ENCODE data around the gene SMYD2. TPM values are rescaled to one million over a fixed set of nuclear protein-coding genes. Genes with fewer than 3 reads are reported as not detected.

SMYD2 gene
- total RNA-seq, 4 donors from 2014 or later = 10.5 to 23.7 (median 15.0) TPM

DNA sequence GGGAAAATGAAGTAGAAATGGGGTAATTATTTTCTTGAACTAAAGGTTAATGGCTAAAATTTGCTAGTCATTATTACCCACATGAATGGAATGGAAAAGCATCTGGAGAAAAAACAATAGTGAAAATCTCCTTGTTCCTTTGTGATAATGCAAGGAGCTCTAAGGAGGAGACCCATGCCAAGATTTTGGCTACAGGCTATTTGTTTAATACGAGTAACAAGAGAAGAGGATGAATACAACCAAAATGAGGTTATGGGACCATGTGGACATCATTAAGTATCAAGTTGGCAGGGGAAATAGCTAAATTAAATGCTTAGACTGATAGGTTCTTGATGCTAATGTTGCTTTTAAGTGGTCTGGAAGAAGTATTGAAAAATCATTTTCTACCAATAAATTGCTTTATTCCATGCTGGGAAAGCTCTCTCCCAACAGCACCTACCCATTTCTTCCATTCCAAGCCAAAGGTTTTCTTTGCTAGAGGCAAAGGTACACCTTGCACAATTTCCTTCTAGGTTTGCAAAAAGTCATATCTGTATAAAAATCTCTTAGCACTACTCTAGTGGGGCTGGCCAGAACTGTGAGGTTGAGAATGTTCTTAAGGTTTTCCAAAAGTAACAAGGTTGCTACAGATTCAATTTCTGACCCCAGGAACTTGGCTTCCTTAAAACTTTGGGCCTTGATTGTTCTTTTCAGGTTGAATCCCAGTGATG, 100.2 kb downstream of the SMYD2 start:
- no peak overlapping the region for H3K4me3 ChIP-seq
- H3K27ac ChIP-seq = no peak overlapping the region
- DNase-seq (ENCODE audit: low spot score in 2 of 2) = no peak
- H3K4me1 ChIP-seq = no peaks in the 10 kb centered on the region
- no peak for TF ChIP-seq POLR2A (IDR thresholded peaks at IDR 0.05)
- TF ChIP-seq EP300 (IDR thresholded peaks at IDR 0.05) = no peak
- TF ChIP-seq, protein P1, sequence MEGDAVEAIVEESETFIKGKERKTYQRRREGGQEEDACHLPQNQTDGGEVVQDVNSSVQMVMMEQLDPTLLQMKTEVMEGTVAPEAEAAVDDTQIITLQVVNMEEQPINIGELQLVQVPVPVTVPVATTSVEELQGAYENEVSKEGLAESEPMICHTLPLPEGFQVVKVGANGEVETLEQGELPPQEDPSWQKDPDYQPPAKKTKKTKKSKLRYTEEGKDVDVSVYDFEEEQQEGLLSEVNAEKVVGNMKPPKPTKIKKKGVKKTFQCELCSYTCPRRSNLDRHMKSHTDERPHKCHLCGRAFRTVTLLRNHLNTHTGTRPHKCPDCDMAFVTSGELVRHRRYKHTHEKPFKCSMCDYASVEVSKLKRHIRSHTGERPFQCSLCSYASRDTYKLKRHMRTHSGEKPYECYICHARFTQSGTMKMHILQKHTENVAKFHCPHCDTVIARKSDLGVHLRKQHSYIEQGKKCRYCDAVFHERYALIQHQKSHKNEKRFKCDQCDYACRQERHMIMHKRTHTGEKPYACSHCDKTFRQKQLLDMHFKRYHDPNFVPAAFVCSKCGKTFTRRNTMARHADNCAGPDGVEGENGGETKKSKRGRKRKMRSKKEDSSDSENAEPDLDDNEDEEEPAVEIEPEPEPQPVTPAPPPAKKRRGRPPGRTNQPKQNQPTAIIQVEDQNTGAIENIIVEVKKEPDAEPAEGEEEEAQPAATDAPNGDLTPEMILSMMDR (IDR thresholded peaks at IDR 0.05) = no peak
- H3K27me3 ChIP-seq = no peaks in the 10 kb centered on the region
- peaks cover 0 to 59% (median 2%) of the 10 kb centered on the region in 3 donors for H3K36me3 ChIP-seq
- no peaks in the 10 kb centered on the region for H3K9me3 ChIP-seq
- 52 to 53% methylated on average over 1 of the region's 1 CpG for WGBS, 2 donors

DNA sequence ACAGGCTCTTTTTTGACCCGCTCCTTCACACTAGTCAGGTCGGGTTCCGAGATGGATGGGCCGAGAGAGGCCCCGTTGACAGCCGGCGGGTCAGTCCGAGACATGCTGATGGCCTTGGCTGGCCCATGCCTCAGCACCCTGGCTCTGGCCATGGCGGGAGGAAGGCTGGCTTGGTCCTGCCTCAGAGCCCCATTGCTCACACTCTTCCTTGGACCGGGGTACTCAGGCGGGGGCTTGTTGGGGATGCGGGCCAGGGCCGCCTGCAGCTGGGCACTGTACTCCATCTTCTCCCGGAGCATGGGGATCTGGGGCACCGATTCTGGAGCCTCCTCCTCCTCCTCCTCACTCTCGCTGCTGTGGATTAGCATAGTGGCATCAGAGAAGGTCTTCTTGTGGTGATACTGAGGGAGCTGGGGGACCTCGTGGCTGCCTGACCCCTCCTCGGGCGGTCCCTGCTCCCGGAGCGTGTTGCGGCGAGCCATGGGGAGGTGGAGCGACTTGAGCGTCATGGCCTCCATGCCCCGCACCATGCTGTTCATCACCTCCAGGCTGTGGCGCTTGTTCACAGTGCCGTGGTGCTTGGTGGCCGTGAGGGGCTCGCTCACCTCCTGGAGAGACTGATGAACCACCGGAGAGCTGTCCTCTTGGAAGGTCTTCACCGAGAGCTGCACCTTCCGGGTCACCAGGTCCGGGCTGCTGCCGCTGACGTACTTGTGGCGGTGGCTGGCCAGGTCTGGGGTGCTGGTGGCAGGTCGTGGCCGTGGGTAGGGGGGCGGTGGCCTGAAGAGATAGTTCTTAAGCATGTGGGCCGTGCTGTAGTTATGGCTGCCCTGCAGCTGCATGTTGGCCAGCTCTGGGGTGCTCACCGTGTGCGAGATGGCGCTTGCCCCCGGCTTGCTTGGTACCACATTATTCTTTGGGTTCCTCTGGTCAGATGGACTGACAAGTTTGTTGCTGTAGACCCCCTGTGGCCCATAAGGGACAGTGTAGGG, 102.7 kb downstream of the SMYD2 start:
- H3K4me3 ChIP-seq = no peak overlapping the region
- WGBS, 2 donors = 96 to 97% methylated on average over 19 to 31 of the region's 45 CpGs
- H3K27me3 ChIP-seq = no peaks in the 10 kb centered on the region
- peaks cover 0 to under 1% (median 0%) of the 10 kb centered on the region in 4 donors for H3K4me1 ChIP-seq
- no peak for DNase-seq (ENCODE audit: low spot score in 2 of 2)
- TF ChIP-seq EP300 (IDR thresholded peaks at IDR 0.05) = no peak
- TF ChIP-seq, protein P1 (IDR thresholded peaks at IDR 0.05) = no peak
- TF ChIP-seq POLR2A (IDR thresholded peaks at IDR 0.05) = no peak
- H3K27ac ChIP-seq = no peak overlapping the region
- peaks cover 0 to 70% (median 2%) of the 10 kb centered on the region in 3 donors for H3K36me3 ChIP-seq
- no peaks in the 10 kb centered on the region for H3K9me3 ChIP-seq

DNA sequence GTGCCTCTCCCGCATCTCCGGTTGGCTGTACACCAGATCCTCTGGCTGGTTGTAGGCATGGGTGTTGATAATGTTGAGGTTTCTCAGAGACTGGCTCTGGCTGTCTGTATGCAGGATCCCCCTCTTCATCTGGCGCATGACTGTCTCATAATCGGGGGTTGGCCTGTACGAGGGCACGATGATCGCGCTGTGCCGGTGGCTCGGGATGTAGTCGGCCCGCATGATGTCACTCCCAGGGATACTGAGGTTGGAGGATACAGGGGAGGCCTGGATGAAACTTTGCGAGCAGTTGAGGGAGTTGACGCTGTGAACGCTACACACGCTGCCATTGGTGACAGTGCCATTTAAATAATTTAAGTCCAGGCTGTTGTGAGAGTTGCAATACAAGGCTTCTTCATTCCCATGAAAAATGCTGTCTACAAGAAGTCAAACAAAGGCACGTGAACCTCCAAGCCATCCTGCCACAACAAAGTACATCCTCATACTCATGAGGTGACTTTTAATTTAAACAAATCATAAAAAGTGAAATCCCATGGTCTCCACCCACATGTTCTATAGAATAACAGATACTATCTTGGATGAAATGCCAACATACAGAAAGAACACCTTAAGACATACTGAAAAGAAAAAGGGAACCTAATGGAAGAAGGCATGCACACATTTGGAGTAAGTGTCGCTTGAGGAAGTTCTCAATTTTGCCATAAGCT, 103.6 kb downstream of the SMYD2 start:
- H3K27ac ChIP-seq = no peak overlapping the region
- no peaks in the 10 kb centered on the region for H3K27me3 ChIP-seq
- 93 to 96% methylated on average over 18 of the region's 18 CpGs for WGBS, 2 donors
- DNase-seq (ENCODE audit: low spot score in 2 of 2) = no peak
- peaks cover 0 to 5% (median 0%) of the 10 kb centered on the region in 4 donors for H3K4me1 ChIP-seq
- H3K4me3 ChIP-seq = no peak overlapping the region
- H3K9me3 ChIP-seq = no peaks in the 10 kb centered on the region
- H3K36me3 ChIP-seq = peaks cover 0 to 63% (median 2%) of the 10 kb centered on the region in 3 donors
- TF ChIP-seq POLR2A (IDR thresholded peaks at IDR 0.05) (no peak), EP300 (IDR thresholded peaks at IDR 0.05) (no peak)
- TF ChIP-seq, protein P1 (IDR thresholded peaks at IDR 0.05) = no peak

DNA sequence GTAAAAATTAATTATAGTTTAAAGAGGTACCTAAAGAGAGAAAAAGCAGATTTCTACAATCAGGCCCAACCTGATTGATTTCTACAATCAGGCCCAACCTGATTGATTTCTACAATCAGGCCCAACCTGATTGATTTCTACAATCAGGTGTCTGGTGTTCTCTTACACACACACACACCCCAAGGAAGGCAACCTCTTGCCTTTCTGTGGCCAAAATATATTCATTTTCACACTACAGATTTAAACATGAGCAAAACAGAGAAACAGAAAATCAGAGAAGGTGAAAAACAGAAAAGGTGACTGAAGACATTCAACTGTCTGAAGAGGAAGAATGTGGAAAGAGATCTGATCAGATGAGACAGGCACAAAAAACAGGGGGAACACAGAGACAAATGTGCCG, 104.5 kb downstream of the SMYD2 start:
- DNase-seq (ENCODE audit: low spot score in 2 of 2) = no peak
- WGBS, 2 donors = 87 to 95% methylated on average over 1 of the region's 1 CpG
- no peak for TF ChIP-seq EP300 (IDR thresholded peaks at IDR 0.05)
- TF ChIP-seq, protein P1 (IDR thresholded peaks at IDR 0.05) = no peak
- no peak for TF ChIP-seq POLR2A (IDR thresholded peaks at IDR 0.05)
- no peaks in the 10 kb centered on the region for H3K27me3 ChIP-seq
- peaks cover 0 to 57% (median 2%) of the 10 kb centered on the region in 3 donors for H3K36me3 ChIP-seq
- H3K4me3 ChIP-seq = no peak overlapping the region
- H3K9me3 ChIP-seq = no peaks in the 10 kb centered on the region
- H3K4me1 ChIP-seq = peaks cover 0 to 11% (median 0%) of the 10 kb centered on the region in 4 donors
- H3K27ac ChIP-seq = no peak overlapping the region
